GM18861 (cell line): ENCODE measurements around the gene TJP2.
A peak's percentile ranks its signal among the peaks of the same experiment; 100 is the strongest.
"Not testable (repeated sequence)": the region's sequence is repeated elsewhere in the genome, so short reads cannot be mapped to it uniquely, and the experiment has no call there.

Experiments used
- ATAC-seq: cut with Tn5 transposase; IDR thresholded peaks from one replicate; pipeline ENCODE4 v1.9.1; 2021; ENCODE audit not compliant: unreplicated experiment

Gene TJP2

DNA sequence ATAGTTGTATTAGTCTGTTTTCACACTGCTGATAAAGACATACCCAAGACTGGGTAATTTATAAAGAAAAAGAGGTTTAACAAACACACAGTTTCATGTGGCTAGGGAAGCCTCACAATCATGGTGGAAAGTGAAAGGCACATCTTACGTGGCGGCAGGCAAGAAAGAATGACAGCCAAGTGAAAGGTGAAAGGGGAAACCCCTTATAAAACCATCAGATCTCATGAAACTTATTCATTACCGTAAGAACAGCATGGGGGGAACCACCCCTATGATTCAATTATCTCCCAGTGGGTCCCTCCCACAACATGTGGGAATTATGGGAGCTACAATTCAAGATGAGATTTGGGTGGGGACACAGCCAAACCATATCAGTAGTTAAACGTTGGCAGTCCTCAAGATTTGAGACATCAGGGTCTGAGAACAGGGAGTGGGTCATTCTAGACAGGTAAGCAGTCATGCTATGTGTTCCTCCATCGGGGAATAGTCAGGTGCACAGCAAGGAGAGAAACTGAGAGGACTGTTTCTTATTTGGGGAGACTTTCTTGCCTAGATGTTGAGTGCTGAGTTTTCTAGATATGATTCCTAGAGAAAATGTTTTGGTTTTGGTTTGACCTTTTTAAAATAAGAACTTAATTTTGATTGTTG, 105.1 kb downstream of the TJP2 start:
- peak; percentile 68 for ATAC-seq

DNA sequence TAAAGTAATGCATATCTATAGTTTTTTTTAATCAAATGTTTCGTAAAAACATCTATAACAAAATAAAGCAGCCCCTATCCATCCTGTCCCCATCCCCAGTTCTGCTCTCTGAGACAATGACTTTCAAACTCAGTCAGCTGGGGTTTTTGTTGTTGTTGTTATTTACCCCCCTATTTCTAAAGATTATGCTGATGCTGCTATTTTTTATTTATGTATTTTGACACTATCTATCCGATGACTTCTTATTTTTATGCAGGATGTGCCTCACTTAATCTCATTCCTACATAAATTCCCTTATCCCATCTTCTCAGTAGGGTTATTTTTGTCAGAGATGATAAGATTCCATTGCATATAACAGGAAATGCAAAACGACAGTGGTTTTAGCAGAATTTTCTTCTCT, 105.7 kb downstream of the TJP2 start:
- no peak for ATAC-seq

DNA sequence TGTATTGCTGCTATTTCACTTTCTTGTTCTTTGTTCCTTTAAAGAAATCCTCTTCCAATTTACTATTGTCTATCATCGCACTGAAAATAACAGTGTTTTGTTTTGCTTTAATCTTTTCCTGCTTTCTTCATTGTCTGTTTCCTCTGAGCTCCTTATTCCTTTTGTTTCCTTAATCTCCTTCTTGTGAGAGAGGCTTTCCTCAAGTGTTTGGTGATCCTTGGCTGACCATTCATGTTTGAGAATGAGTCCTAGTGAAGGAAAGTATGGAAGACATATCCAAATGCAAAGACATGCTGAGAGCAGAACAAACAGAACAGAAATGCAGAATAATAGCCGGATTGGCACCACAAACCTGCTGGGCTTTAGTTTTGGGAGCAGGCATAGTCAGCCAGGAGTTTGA, 108.9 kb downstream of the TJP2 start:
- no peak for ATAC-seq

DNA sequence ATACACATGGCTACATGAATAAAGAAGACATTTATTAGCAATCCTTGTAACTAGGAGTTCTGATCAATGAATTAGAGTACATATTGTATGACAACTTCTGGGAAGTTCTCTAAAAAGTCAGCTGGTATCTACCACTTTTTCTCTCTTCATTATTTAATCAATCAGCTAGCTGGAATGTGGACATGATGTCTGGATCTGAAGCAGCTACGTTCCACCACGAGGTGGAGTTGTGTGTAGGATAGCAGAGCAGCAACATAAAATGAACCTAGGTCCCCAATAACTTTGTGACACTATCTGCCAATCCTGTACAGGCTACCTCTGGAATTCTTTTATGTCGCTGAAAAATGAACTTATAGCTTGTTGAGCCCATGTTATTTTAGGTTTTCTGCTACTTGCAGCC, 118.0 kb downstream of the TJP2 start:
- no peak for ATAC-seq

DNA sequence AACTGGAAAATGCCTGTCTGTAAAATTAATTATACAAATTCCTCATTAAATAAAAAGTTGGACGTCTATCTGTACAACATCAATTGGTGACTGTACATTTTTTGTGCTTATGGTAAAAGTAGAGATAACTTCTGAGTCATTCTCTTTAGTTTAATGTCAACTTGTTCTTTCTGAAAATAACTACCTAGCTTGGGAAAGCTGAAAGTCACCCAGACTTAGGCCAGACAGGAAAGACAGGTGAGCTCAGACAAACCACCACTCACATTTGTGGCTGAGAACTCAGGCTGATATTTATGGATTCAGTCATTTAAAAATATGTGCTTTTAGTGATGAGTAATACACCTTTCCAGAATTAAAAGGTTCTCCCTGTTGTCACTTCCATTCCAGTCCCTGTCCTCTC, 119.1 kb downstream of the TJP2 start:
- no peak for ATAC-seq

DNA sequence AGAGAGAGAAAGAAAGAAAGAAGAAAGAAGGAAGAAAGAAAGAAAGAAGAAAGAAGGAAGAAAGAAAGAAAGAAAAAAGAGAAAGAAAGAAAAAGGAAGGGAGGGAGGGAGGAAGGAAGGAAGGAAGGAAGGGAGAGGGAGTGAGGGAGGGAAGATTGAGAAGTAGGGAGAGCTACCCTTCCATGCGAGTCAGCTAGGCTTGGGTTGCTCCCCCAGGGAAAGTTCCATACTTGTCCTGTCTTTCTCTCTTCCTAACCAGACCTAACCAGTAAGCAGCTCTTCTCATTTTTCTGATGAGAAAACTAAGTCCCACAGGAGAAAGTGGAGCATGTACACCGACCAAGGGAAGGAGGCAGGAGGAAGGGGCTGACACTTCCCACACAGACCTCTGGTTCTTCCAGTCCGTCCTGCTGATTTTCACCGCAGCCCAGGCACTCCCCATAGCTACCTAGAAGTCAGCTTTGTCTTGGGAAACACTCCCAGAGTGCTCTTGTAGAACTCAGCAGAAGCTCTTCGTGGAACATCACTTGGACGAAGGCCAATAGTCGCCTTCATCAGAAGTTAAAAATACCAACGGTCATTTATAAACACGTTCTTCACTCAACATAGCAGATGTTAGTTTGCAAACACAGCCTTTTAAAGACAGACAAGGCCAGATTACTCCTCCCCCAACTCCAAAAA, 121.9 kb downstream of the TJP2 start:
- ATAC-seq, result no peak

DNA sequence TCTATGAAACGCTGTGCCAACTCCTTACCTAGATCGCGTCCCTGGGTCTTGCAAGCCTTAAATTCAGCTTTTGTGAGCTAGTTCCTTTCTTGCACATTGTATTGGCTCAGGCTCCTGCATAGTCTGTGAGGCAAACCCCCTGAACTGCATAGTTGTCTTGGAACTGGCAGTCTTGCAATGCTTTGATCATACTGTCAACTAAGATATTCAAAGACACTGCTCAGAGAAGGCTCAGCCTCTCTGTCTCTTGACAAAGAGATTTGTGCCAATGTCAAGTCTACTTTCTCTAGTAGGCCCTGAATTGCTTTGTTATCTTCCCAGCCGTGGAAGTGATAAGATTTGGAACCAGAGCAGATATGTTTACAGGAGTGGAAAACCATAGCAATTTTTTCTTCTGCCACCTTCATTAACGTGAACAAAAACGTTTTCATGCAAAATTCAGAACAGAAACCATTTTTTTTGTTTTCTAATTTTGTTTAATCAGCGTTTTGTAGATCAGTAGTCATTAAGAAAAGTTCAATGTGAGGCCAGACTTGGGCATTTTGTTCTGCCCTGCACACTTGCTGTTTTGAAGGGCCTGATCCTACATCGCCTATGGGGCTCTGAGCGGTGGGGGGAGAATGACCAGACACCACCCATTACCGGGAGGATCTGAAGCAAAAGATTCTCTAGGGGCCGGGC, 123.4 kb downstream of the TJP2 start:
- no peak for ATAC-seq

DNA sequence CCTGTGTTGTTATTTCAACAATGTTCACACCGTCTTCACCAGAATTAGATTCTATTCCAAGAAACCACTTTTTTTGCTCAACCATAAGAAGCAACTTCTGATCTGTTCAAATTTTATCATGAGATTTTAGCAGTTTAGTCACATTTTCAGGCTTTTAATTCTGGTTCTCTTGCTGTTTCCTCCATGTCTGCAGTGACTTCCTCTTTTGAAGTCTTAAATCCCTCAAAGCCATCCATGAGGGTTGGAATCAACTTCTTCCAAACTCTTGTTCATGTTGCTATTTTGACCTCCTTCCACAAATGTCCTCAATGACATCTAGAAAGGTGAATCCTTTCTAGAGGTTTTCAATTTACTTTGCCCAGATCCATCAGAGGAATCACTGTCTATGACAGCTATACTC, 125.2 kb downstream of the TJP2 start:
- no peak for ATAC-seq

DNA sequence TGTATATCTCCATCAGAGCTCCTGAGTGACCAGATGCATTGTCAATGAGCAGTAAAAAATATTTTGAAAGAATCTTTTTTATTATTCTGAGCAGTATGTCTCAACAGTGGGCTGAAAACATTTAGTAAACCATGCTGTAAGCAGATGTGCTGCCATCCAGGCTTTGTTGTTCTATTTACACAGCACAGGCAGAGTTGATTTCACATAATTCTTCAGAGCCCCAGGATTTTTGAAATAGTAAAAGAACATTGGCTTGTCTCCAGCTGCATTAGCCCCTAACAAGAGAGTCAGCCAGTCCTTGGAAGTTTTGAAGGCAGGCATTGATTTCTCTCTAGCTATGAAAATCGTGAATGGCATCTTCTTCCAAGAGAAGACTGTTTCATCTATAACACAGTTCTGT, 125.7 kb downstream of the TJP2 start:
- no peak for ATAC-seq

DNA sequence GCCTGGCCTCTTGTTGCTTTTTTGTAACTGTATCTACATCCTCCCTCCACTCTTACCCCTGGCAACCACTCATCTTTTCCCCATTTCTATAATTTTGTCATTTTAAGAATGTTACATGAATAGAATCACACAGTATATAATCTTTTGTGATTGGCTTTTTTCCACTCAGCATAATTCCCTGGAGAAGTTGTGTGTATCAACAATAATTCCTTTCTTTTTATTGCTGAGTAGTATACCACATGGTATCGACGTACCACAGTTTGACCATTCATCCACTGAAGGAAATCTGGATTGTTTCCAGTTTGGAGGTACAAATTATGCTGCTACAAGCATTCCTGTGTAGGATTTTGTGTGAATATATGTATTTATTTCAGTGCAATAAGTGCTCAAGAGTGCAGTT, 129.3 kb downstream of the TJP2 start:
- ATAC-seq, result no peak

DNA sequence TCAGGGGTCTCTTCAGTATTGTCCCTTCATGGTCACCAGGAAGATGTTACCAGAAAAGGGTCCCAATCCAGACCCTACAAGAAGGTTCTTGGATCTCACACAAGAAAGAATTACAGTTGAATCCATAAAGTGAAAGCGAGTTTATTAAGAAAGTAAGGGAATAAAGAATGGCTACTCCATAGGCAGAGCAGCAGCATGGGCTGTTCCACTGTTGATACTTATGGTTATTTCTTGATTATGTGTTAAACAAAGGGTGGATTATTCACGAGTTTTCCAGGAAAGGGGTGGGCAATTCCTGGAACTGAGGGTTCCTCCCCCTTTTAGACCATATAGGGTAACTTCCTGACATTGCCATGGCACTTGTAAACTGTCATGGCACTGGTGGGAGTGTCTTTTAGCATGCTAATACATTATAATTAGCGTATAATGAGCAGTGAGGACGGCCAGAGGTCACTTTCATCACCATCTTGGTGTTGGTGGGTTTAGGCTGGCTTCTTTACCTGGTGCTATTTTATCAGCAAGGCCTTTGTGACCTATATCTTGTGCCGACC, 132.9 kb downstream of the TJP2 start:
- ATAC-seq, result not testable (repeated sequence)

DNA sequence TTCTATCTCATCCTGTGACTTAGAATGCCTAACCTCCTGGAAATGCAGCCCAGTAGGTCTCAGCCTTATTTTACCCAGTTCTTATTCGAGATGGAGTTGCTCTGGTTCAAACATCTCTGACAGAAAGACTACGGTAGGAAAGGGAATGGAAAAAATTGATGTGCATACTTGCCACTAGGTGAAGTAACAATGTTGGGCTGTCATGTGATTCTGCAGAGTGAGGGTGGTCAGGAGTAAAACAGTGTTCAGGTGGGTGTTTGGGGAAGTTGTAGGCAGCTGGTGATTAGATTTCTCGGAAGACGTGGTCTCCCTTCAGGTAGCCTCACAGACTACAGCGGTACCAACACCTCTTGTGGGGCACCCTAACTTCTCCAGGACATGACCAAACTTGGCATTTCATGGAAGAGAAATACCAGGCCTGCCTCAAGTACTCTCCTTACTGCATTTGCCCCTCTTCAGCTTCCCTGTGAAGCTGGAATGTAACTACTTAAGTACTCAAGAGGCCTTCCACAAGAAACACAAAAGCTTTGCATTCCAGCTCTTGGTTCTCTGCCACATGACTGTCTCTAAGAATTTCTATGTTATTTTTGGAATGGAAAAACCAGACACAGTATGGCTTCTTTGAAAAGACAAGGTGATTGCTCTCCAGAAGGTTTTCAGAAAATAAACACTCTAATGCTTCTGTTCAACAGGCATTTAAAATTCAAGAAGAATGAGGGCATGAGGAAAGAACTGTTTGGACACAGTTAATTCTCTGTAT, 133.5 kb downstream of the TJP2 start:
- ATAC-seq, result no peak

DNA sequence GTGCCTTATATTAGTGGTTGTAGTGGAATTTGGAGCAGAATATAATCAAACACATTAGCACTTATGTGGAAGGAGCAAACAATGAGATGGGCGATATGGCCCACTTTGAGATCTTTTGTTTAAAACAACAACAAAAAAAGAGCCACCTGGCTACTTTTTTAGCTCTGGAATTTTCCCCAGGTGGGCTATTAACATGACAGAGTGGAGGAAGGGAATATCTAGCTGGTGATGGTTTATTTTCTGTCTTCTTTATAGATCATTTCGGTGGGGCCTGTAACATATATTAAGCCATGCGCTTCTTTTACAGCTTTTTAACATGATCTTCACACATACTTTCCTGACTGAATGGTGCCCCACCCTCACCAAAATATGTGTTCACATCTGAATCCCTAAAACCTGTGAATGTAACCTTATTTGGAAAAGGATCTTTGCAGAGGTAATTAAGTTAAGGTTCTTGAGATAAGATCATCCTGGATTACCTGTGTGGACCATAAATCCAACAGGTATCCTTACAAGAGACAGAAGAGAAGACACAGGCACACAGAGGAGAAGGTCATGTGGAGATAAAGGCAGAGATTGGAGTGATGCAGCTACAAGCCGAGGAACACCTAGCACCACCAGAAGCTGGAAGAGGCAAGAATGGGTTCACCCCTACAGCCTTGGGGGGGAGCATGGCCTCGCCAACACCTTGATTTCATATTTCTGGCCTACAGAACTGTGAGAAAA, 134.3 kb downstream of the TJP2 start:
- ATAC-seq, result no peak

DNA sequence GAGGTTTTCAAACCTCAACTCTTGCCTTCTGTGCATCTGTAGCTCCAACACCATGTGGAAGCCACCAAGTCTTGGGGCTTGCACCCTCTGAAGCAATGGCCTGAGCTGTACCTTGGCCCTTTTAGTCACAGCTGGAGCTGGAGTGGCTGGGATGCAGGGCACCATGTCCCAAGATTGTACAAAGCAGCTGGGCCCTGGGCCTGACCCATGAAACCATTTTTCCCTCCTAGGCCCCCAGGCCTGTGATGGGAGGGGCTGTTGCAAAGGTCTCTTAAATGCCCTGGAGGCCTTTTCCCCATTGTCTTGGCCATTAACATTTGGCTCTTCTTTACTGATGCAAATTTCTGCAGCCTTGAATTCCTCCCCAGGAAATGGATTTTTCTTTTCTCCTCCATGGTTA, 139.1 kb downstream of the TJP2 start:
- ATAC-seq, result no peak

DNA sequence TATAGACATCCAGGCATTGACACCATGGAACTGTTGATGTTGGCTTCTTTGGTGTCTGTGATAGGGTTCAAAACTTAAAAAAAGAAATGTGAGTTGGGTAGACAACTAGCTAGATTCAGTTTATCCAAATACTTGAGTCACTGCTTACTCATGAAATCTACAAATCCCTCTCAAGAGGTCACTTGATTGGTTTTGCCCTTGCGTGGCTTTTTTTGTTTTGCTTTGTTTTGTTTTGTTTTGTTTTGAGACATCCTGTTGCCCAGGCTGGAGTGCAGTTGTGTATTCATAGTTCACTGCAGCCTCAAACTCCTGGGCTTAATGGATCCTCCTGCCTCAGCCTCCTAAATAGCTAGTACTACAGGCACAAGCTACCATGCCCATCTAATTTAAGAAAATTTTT, 140.5 kb downstream of the TJP2 start:
- no peak for ATAC-seq

DNA sequence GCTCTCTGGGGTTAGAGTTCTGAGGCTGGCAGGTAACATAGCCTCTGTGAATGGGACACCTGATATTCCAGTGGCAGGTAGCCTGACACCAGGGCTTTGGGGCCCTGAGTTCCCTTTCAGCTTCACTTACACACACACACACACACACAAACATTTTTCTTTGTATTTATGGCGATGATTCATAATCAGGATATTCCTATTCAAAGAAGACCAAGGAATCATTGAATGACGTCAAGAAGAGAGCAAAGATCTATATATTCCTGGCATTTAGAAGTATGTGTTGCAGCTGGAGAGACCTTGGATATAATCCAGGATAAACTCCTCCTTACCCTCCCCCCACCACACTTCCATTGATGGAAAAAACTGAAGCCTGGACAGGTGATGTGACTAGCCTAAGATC, 143.0 kb downstream of the TJP2 start:
- ATAC-seq, result no peak

DNA sequence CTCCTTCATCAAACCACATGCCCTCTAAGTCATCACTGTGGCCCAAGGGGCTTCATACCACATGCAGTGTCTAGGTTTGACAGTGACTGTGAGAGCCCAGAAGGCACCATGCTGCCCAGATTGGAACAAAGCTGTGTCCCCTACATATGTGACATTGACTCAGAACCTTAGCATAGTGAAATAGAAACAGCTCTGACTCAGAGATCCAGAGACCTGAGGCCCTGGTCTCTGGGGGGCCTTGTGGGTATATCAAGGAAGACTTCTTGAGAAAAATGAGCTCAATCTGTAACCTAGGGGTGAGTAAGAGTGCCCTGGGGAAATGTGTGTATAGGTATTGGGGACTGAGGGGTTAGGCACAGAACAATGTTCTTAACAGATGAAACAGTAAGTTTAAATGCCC, 143.8 kb downstream of the TJP2 start:
- ATAC-seq, result peak; percentile 95

DNA sequence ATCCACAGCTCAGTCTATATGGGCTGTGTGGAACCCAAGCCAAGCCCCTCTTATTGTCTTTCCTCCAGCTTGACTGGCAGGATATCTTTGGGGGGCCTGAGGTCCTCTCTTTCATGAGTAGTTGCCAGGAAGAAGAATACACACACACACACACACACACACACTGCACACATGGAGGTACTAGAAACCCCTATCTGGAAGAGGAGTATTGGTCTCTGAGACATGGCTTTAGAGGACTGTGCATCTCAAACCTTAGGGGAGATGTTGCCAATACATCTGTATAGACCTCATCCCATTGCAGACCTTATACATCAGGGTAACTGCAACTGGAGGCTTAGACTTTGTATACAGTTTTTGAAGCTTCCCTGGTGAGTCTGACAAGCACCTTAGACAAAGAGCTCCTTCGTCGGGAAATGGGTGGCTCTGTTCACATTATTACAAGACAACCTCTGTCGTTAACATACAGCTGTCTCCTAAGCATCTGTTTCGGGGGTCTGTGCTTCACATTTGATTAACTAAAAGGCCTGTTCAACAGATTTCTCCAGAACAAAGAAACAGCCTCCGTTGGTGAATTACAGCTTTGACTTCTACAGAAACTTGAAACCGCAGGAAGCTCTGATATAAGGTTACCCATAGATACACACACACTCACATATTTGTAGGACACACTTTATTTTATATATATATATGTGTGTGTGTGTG, 145.4 kb downstream of the TJP2 start:
- ATAC-seq, result no peak

DNA sequence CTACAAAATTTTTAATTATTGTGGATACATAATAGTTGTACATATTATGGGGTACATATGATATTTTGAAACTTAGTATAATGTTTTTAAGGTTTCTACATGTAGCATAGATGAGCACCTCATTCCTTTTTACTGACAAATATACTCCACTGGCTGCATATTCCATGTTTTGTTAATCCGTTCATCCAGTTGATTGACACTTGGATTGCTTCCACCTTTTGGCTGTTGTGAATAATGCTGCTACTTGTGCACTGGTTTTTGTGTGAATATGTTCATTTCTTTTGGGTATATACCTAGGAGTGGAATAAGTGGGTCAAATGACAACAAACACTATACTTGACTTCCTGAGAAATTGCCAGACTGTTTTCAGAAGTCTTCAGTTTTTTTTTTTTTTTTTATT, 148.2 kb downstream of the TJP2 start:
- ATAC-seq, result no peak

DNA sequence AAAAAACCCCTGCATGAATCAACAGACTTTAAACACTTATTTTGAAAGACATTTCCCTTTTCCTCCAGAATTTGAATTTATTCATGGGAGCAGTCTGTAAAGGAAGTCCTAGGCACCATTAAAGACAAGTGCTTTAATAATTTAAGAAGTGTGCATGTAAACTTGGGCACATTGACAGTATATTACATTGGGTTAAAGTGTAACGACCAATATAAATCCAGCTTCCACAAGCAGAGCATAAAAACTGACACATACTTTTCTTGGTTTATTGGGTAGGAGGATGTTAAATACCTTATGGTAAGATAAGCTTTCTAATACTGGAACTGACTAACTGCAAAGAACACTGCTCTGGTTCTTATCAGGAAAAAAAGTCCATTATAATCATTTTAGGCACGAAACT, 149.8 kb downstream of the TJP2 start:
- no peak for ATAC-seq
